Endothelial cell (in vitro differentiated cells): ENCODE measurements around the gene SLCO3A1. TPM values are rescaled to one million over a fixed set of nuclear protein-coding genes. Genes with fewer than 3 reads are reported as not detected.

Experiments used
- DNase-seq: peaks from one replicate; pipeline ENCODE4 v3.0.0; 2021; ENCODE audit warnings: low spot score
- H3K27ac Mint-ChIP-seq: one replicate; pipeline ENCODE4 v1.8.0; 2021; ENCODE audit warnings: mixed read lengths, inconsistent platforms; ENCODE audit not compliant: unreplicated experiment
- H3K27me3 Mint-ChIP-seq: one replicate; pipeline ENCODE4 v1.8.0; 2021; ENCODE audit warnings: mild to moderate bottlenecking, moderate library complexity, mixed read lengths, inconsistent platforms; ENCODE audit not compliant: unreplicated experiment
- H3K36me3 Mint-ChIP-seq: one replicate; pipeline ENCODE4 v1.8.0; 2021; ENCODE audit warnings: mild to moderate bottlenecking, low read depth, mixed read lengths, inconsistent platforms; ENCODE audit not compliant: unreplicated experiment
- H3K4me1 Mint-ChIP-seq: one replicate; pipeline ENCODE4 v1.8.0; 2021; ENCODE audit warnings: mild to moderate bottlenecking, mixed read lengths, inconsistent platforms; ENCODE audit not compliant: unreplicated experiment
- H3K4me3 Mint-ChIP-seq: one replicate; pipeline ENCODE4 v1.8.0; 2021; ENCODE audit warnings: mild to moderate bottlenecking, mixed read lengths, inconsistent platforms; ENCODE audit not compliant: unreplicated experiment
- H3K9me3 Mint-ChIP-seq: one replicate; pipeline ENCODE4 v1.8.0; 2021; ENCODE audit warnings: mixed read lengths, inconsistent platforms; ENCODE audit not compliant: unreplicated experiment
- CTCF ChIP-seq: fragments of 200-600 bp; sonication (generic); IDR thresholded peaks from one replicate; pipeline ENCODE4 v1.5.0; 2021; ENCODE audit warnings: antibody characterized with exemption; ENCODE audit not compliant: unreplicated experiment
- total RNA-seq: library from RNA; stranded (reverse); fragmentation: NEBNext Ultra II Directional; extraction: Animal tissue kit (Norgen Biotek cat#: 25700); gene quantifications from one replicate; pipeline ENCODE4 v1.2.1, GENCODE V29; 2021; ENCODE audit not compliant: unreplicated experiment

Gene SLCO3A1
- total RNA-seq, 1 donor from 2014 or later = 30.9 TPM

GRCh38 chr15:92071045-92071634 lies 217.6 kb downstream of the SLCO3A1 start:
- peaks cover 17% of the 10 kb centered on the region for H3K4me1 Mint-ChIP-seq
- H3K27ac Mint-ChIP-seq = no peak overlapping the region
- no peak overlapping the region for H3K4me3 Mint-ChIP-seq
- no peak for TF ChIP-seq CTCF
- DNase-seq = no peak
- no peaks in the 10 kb centered on the region for H3K9me3 Mint-ChIP-seq
- H3K36me3 Mint-ChIP-seq = no peaks in the 10 kb centered on the region
- H3K27me3 Mint-ChIP-seq = peaks cover 2% of the 10 kb centered on the region

GRCh38 chr15:92073044-92073785 lies 219.7 kb downstream of the SLCO3A1 start:
- Mint-ChIP-seq H3K9me3 (no peaks in the 10 kb centered on the region), H3K4me1 (peaks cover 20% of the 10 kb centered on the region), H3K36me3 (no peaks in the 10 kb centered on the region), H3K27me3 (peaks cover 2% of the 10 kb centered on the region), H3K27ac (no peak overlapping the region), H3K4me3 (no peak overlapping the region)
- no peak for DNase-seq
- no peak for TF ChIP-seq CTCF

- Mint-ChIP-seq H3K36me3 (no peaks in the 10 kb centered on the region), H3K4me3 (no peak overlapping the region), H3K9me3 (no peaks in the 10 kb centered on the region), H3K27me3 (peaks cover 4% of the 10 kb centered on the region), H3K4me1 (peaks cover 23% of the 10 kb centered on the region), H3K27ac (no peak overlapping the region)
- no peak for TF ChIP-seq CTCF
- no peak for DNase-seq
Observed at GRCh38 chr15:92074101-92074500, 220.6 kb downstream of the SLCO3A1 start.

GRCh38 chr15:92074646-92075045 lies 221.1 kb downstream of the SLCO3A1 start:
- no peak for TF ChIP-seq CTCF
- no peaks in the 10 kb centered on the region for H3K9me3 Mint-ChIP-seq
- no peak for DNase-seq
- no peak overlapping the region for H3K27ac Mint-ChIP-seq
- no peak overlapping the region for H3K4me3 Mint-ChIP-seq
- peaks cover 2% of the 10 kb centered on the region for H3K27me3 Mint-ChIP-seq
- no peaks in the 10 kb centered on the region for H3K36me3 Mint-ChIP-seq
- H3K4me1 Mint-ChIP-seq = peaks cover 23% of the 10 kb centered on the region

- Mint-ChIP-seq H3K9me3 (no peaks in the 10 kb centered on the region), H3K27me3 (peaks cover 2% of the 10 kb centered on the region), H3K4me1 (peaks cover 23% of the 10 kb centered on the region), H3K36me3 (no peaks in the 10 kb centered on the region), H3K4me3 (no peak overlapping the region), H3K27ac (no peak overlapping the region)
- DNase-seq = no peak
- TF ChIP-seq CTCF = no peak
Observed at GRCh38 chr15:92075764-92076163, 222.3 kb downstream of the SLCO3A1 start.
